ENCODE results near the gene DNM3.

- TF ChIP-seq FOXJ3 (CRISPR knock-in tag; IDR thresholded peaks at IDR 0.05): no peak
- TF ChIP-seq, protein P1, sequence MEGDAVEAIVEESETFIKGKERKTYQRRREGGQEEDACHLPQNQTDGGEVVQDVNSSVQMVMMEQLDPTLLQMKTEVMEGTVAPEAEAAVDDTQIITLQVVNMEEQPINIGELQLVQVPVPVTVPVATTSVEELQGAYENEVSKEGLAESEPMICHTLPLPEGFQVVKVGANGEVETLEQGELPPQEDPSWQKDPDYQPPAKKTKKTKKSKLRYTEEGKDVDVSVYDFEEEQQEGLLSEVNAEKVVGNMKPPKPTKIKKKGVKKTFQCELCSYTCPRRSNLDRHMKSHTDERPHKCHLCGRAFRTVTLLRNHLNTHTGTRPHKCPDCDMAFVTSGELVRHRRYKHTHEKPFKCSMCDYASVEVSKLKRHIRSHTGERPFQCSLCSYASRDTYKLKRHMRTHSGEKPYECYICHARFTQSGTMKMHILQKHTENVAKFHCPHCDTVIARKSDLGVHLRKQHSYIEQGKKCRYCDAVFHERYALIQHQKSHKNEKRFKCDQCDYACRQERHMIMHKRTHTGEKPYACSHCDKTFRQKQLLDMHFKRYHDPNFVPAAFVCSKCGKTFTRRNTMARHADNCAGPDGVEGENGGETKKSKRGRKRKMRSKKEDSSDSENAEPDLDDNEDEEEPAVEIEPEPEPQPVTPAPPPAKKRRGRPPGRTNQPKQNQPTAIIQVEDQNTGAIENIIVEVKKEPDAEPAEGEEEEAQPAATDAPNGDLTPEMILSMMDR (IDR thresholded peaks at IDR 0.05): no peak
- no peak for TF ChIP-seq MXI1 (IDR thresholded peaks at IDR 0.05; ENCODE audit: low read depth, low read length)
Observed at GRCh38 chr1:172342584-172343239, 501.4 kb downstream of the DNM3 start.
